HG02884 (cell line): ENCODE measurements around the gene DHX9.

Experiments
- ATAC-seq: cut with Tn5 transposase; IDR thresholded peaks from one replicate; pipeline ENCODE4 v1.9.1; 2021; ENCODE audit warnings: mild to moderate bottlenecking, moderate library complexity; ENCODE audit not compliant: unreplicated experiment

DHX9 gene

GRCh38 chr1:182839209-182840066 is at the start of gene DHX9:
TSS of gene DHX9 (plus strand) at chr1:182839347. CDS start at chr1:182842567, 3,220 bp downstream.
- peak; percentile 73 for ATAC-seq

- ATAC-seq: no peak
Observed at GRCh38 chr1:182791281-182792179, 47.6 kb upstream of the DHX9 start.

- no peak for ATAC-seq
Observed at GRCh38 chr1:182794091-182794490, 45.1 kb upstream of the DHX9 start.

GRCh38 chr1:182794676-182795201 is 44.4 kb upstream of the DHX9 start:
- ATAC-seq: no peak

GRCh38 chr1:182795563-182796228 is 43.5 kb upstream of the DHX9 start:
- ATAC-seq: no peak

GRCh38 chr1:182802006-182802803 is 36.9 kb upstream of the DHX9 start:
- no peak for ATAC-seq

- ATAC-seq: no peak
Observed at GRCh38 chr1:182803846-182804245, 35.3 kb upstream of the DHX9 start.

- no peak for ATAC-seq
Observed at GRCh38 chr1:182806015-182806678, 33.0 kb upstream of the DHX9 start.

GRCh38 chr1:182807907-182808306 is 31.2 kb upstream of the DHX9 start:
- ATAC-seq: no peak

GRCh38 chr1:182809414-182809957 is 29.7 kb upstream of the DHX9 start:
- ATAC-seq: no peak

GRCh38 chr1:182811975-182812722 is 27.0 kb upstream of the DHX9 start:
- ATAC-seq: no peak

GRCh38 chr1:182816863-182817262 is 22.3 kb upstream of the DHX9 start:
- ATAC-seq: no peak

GRCh38 chr1:182817802-182818201 is 21.3 kb upstream of the DHX9 start:
- no peak for ATAC-seq

GRCh38 chr1:182823220-182823619 is 15.9 kb upstream of the DHX9 start:
- no peak for ATAC-seq

GRCh38 chr1:182826892-182827291 is 12.3 kb upstream of the DHX9 start:
- no peak for ATAC-seq

- peak; percentile 68 for ATAC-seq
Observed at GRCh38 chr1:182829285-182829932, 9.7 kb upstream of the DHX9 start.

GRCh38 chr1:182833271-182833670 is 5.9 kb upstream of the DHX9 start:
- no peak for ATAC-seq

- no peak for ATAC-seq
Observed at GRCh38 chr1:182834326-182834725, 4.8 kb upstream of the DHX9 start.
